ENCODE measurements around the gene NPC1L1.
"Not testable (repeated sequence)": the region's sequence is repeated elsewhere in the genome, so short reads cannot be mapped to it uniquely, and the experiment has no call there.

The NPC1L1 gene

GRCh38 chr7:44536090-44536489 lies 5.0 kb downstream of the NPC1L1 start:
- no peak for DNase-seq

GRCh38 chr7:44535348-44536064 lies 5.6 kb downstream of the NPC1L1 start:
- DNase-seq = no peak

GRCh38 chr7:44534501-44534900 lies 6.6 kb downstream of the NPC1L1 start:
- DNase-seq = peak; percentile 45

GRCh38 chr7:44534087-44534486 lies 7.0 kb downstream of the NPC1L1 start:
- no peak for DNase-seq

GRCh38 chr7:44533301-44534055 lies 7.7 kb downstream of the NPC1L1 start:
- no peak for DNase-seq

GRCh38 chr7:44531421-44532380 lies 9.4 kb downstream of the NPC1L1 start:
- no peak for DNase-seq

- no peak for DNase-seq
Measured at GRCh38 chr7:44530990-44531389, 10.1 kb downstream of the NPC1L1 start.

- no peak for DNase-seq
Measured at GRCh38 chr7:44524811-44525388, 16.2 kb downstream of the NPC1L1 start.

- no peak for DNase-seq
Measured at GRCh38 chr7:44522315-44522714, 18.8 kb downstream of the NPC1L1 start.

- no peak for DNase-seq
Measured at GRCh38 chr7:44521347-44522095, 19.6 kb downstream of the NPC1L1 start.

- DNase-seq = no peak
Measured at GRCh38 chr7:44520574-44520973, 20.6 kb downstream of the NPC1L1 start.

GRCh38 chr7:44519546-44519945 lies 21.6 kb downstream of the NPC1L1 start:
- no peak for DNase-seq

GRCh38 chr7:44518761-44519160 lies 22.4 kb downstream of the NPC1L1 start:
- DNase-seq = no peak

GRCh38 chr7:44517175-44517574 lies 24.0 kb downstream of the NPC1L1 start:
- DNase-seq = no peak

GRCh38 chr7:44515590-44516268 lies 25.4 kb downstream of the NPC1L1 start:
- no peak for DNase-seq

- no peak for DNase-seq
Measured at GRCh38 chr7:44512736-44513135, 28.4 kb downstream of the NPC1L1 start.

- DNase-seq = no peak
Measured at GRCh38 chr7:44511863-44512468, 29.2 kb downstream of the NPC1L1 start.

GRCh38 chr7:44511236-44511635 lies 29.9 kb downstream of the NPC1L1 start:
- no peak for DNase-seq

GRCh38 chr7:44508328-44509030 lies 32.7 kb downstream of the NPC1L1 start:
- DNase-seq = no peak

- DNase-seq = not testable (repeated sequence)
Measured at GRCh38 chr7:44506592-44507288, 34.4 kb downstream of the NPC1L1 start.

Data from CD4-positive, alpha-beta T cell treated with Interleukin-12 subunit alpha and Interleukin-12 subunit beta, for 1 hour (primary cell).